ENCODE data around the gene LRIT1.

DNA sequence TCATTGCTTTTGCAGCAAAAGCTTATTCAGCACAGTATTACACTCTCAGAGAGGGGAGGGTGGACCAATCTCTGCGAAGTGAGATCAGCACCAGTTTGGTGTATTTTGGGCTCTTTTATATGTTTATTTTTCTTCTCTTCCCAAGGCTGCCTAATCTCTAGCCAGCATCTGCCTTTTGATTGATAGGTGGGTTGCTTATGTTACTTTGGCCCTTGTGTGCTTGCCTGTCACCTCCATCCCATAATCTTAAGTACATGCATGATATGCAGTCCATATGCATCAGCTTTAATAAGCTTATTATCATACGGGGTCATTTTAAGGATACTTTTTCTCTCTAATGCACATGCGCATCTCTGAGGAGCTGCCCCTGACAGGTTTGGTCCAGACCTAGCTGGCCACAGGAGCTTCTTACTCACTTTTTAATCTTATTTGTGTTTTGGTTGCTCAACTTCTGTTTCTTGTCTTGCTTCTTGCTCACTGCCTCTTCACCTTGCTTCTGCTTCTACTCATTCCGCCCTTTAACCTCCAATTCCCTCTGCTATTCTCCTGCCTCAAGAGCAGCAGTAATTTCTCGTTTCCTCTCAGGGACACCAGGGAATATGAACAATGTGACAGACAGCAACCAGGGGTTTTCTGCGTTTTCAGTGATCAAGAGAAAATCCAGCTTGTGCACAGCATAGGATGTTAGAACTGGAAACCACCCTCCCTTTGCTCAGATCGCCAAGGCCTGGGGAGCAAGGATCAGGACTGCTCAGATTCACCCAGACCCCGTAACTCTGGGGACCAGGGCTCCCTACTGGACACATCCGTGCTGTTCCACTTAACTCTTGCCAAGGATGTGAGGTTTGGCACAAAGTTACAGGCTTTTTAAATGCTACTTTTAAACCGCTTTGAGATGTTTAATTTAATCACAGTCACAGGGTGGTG lies 13.5 kb upstream of the LRIT1 start:
- no peak for TF ChIP-seq CTCF (IDR thresholded peaks at IDR 0.05 in 4 of 5, conservative IDR thresholded peaks at IDR 0.05 in 1 of 5)
- TF ChIP-seq POLR2A (IDR thresholded peaks at IDR 0.05): no peak
